H9 (cell line): Measurements from ENCODE around the gene IRX2. TPM values are rescaled to one million over a fixed set of nuclear protein-coding genes. Genes with fewer than 3 reads are reported as not detected.

Experiments used
- DNase-seq: peaks from one replicate; pipeline ENCODE4 v3.0.0-alpha.2; 2017
- H2AFZ ChIP-seq: one replicate; pipeline ENCODE4 v1.6.1; 2013; ENCODE audit warnings: mild to moderate bottlenecking, low read length, control low read depth, moderate library complexity
- H2AK5ac ChIP-seq: 2 replicates; pipeline ENCODE4 v1.6.1; 2013; ENCODE audit warnings: low read length, control low read depth, mixed read lengths; ENCODE audit not compliant: insufficient read length
- H2BK120ac ChIP-seq: one replicate; pipeline ENCODE4 v1.6.1; 2013; ENCODE audit warnings: low read depth, mild to moderate bottlenecking, low read length, control low read depth, inconsistent platforms; ENCODE audit not compliant: poor library complexity, severe bottlenecking
- H2BK12ac ChIP-seq: 2 replicates; pipeline ENCODE4 v1.6.1; 2013; ENCODE audit warnings: low read length, control low read depth, mixed read lengths, low read depth; ENCODE audit not compliant: insufficient read length
- H2BK15ac ChIP-seq: 2 replicates; pipeline ENCODE4 v1.6.1; 2013; ENCODE audit warnings: low read depth, low read length, control low read depth
- H2BK20ac ChIP-seq: one replicate; pipeline ENCODE4 v1.6.1; 2013; ENCODE audit warnings: low read depth, mild to moderate bottlenecking, low read length, control low read depth, inconsistent platforms; ENCODE audit not compliant: poor library complexity, severe bottlenecking
- H2BK5ac ChIP-seq: 2 replicates; pipeline ENCODE4 v1.6.1; 2013; ENCODE audit warnings: low read length, control low read depth, mixed read lengths; ENCODE audit not compliant: insufficient read length
- H3K14ac ChIP-seq: 2 replicates; pipeline ENCODE4 v1.6.1; 2013; ENCODE audit warnings: low read length, control low read depth; ENCODE audit not compliant: insufficient read depth
- H3K18ac ChIP-seq: 2 replicates; pipeline ENCODE4 v1.6.1; 2013; ENCODE audit warnings: low read depth, mild to moderate bottlenecking, mixed read lengths, low read length, control low read depth; ENCODE audit not compliant: insufficient read length
- H3K23ac ChIP-seq: 2 replicates; pipeline ENCODE4 v1.6.1; 2013; ENCODE audit warnings: low read length, control low read depth, mixed read lengths, low read depth; ENCODE audit not compliant: insufficient read length
- H3K23me2 ChIP-seq: 2 replicates; pipeline ENCODE4 v1.6.1; 2013; ENCODE audit warnings: low read depth, mild to moderate bottlenecking, mixed read lengths, low read length, control low read depth; ENCODE audit not compliant: insufficient read length, poor library complexity, severe bottlenecking
- H3K27ac ChIP-seq: 2 replicates; pipeline ENCODE4 v1.5.1; 2013; ENCODE audit warnings: low read length, control low read depth, mixed read lengths, low read depth; ENCODE audit not compliant: insufficient read length
- H3K27me3 ChIP-seq: 2 replicates; pipeline ENCODE4 v1.6.1; 2013; ENCODE audit warnings: low read length, control low read depth, inconsistent platforms; ENCODE audit not compliant: insufficient read depth
- H3K4ac ChIP-seq: 2 replicates; pipeline ENCODE4 v1.6.1; 2013; ENCODE audit warnings: low read depth, mild to moderate bottlenecking, control low read depth, inconsistent platforms, low read length, moderate library complexity
- H3K4me1 ChIP-seq: 2 replicates; pipeline ENCODE4 v1.6.1; 2013; ENCODE audit warnings: low read length, control low read depth, inconsistent platforms; ENCODE audit not compliant: insufficient read depth
- H3K4me2 ChIP-seq: 2 replicates; pipeline ENCODE4 v1.6.1; 2013; ENCODE audit warnings: low read length, control low read depth, mixed read lengths; ENCODE audit not compliant: insufficient read length, insufficient read depth
- H3K56ac ChIP-seq: 2 replicates; pipeline ENCODE4 v1.6.1; 2013; ENCODE audit warnings: low read depth, mild to moderate bottlenecking, mixed read lengths, low read length, control low read depth; ENCODE audit not compliant: insufficient read length
- H3K79me1 ChIP-seq: 2 replicates; pipeline ENCODE4 v1.6.1; 2013; ENCODE audit warnings: low read depth, mild to moderate bottlenecking, moderate library complexity, low read length, control low read depth, inconsistent platforms; ENCODE audit not compliant: insufficient read depth, poor library complexity, severe bottlenecking
- H3K79me2 ChIP-seq: 2 replicates; pipeline ENCODE4 v1.6.1; 2013; ENCODE audit warnings: low read length, control low read depth, inconsistent platforms; ENCODE audit not compliant: insufficient read depth
- H3K9ac ChIP-seq: 2 replicates; pipeline ENCODE4 v1.6.1; 2013; ENCODE audit warnings: low read length, control low read depth, mixed read lengths; ENCODE audit not compliant: insufficient read length; ENCODE audit errors: extremely low read depth
- H3K9me3 ChIP-seq: one replicate; pipeline ENCODE4 v1.6.1; 2013; ENCODE audit warnings: low read depth, low read length, inconsistent platforms; ENCODE audit not compliant: control insufficient read depth
- H3T11ph ChIP-seq: one replicate; pipeline ENCODE4 v1.6.1; 2013; ENCODE audit warnings: mild to moderate bottlenecking, low read length, control low read depth, inconsistent platforms
- H4K20me1 ChIP-seq: one replicate; pipeline ENCODE4 v1.6.1; 2013; ENCODE audit not compliant: control insufficient read depth, insufficient read length, insufficient read depth
- H4K5ac ChIP-seq: 2 replicates; pipeline ENCODE4 v1.6.1; 2013; ENCODE audit warnings: low read depth, mild to moderate bottlenecking, mixed read lengths, low read length, control low read depth; ENCODE audit not compliant: insufficient read length
- H4K8ac ChIP-seq: replicated peaks from 2 replicates; pipeline ENCODE4 v1.6.1; 2013; ENCODE audit warnings: low read length, control low read depth, mixed read lengths, low read depth; ENCODE audit not compliant: insufficient read length
- H4K91ac ChIP-seq: 2 replicates; pipeline ENCODE4 v1.6.1; 2013; ENCODE audit warnings: low read depth, mild to moderate bottlenecking, moderate library complexity, mixed read lengths, low read length, control low read depth; ENCODE audit not compliant: insufficient read length
- H3K27ac Mint-ChIP-seq, 3 experiments: 2 replicates in 2 of 3; 3 replicates in 1 of 3; pipeline ENCODE4 v1.8.0; 2020 to 2021; ENCODE audit warnings: mixed read lengths in 3 of 3, mild to moderate bottlenecking in 1 of 3, moderate library complexity in 1 of 3
- H3K27me3 Mint-ChIP-seq: 2 replicates; pipeline ENCODE4 v1.8.0; 2021; ENCODE audit warnings: low read depth, mild to moderate bottlenecking, moderate library complexity, mixed read lengths
- H3K36me3 Mint-ChIP-seq, 3 experiments: 2 replicates in 2 of 3; 3 replicates in 1 of 3; pipeline ENCODE4 v1.8.0; 2020 to 2021; ENCODE audit warnings: low read depth in 3 of 3, mixed read lengths in 3 of 3; ENCODE audit not compliant: insufficient read depth in 1 of 3
- H3K4me1 Mint-ChIP-seq, 2 experiments: 2 replicates each; pipeline ENCODE4 v1.8.0; 2020; ENCODE audit warnings: mixed read lengths in 2 of 2
- H3K4me3 Mint-ChIP-seq, 2 experiments: 2 replicates in 1 of 2; 3 replicates in 1 of 2; pipeline ENCODE4 v1.8.0; 2020 to 2021; ENCODE audit warnings: mild to moderate bottlenecking in 2 of 2, mixed read lengths in 2 of 2, moderate library complexity in 1 of 2
- H3K9me3 Mint-ChIP-seq, 2 experiments: 2 replicates in 1 of 2; 3 replicates in 1 of 2; pipeline ENCODE4 v1.8.0; 2020; ENCODE audit warnings: mild to moderate bottlenecking in 2 of 2, mixed read lengths in 2 of 2, moderate library complexity in 1 of 2
- CTCF ChIP-seq: fragments of 200-600 bp; sonication (generic); conservative IDR thresholded peaks from 3 replicates; pipeline ENCODE4 v1.8.0; 2021; ENCODE audit warnings: antibody characterized with exemption, mild to moderate bottlenecking
- WGBS: extraction: QIAGEN DNeasy Blood & Tissue Kit; methylation state at CpG from one replicate; pipeline ENCODE4 v1.1.7; 2013; ENCODE audit warnings: missing lambda C conversion rate, low lambda C conversion rate, mixed read lengths; ENCODE audit not compliant: insufficient read length; ENCODE audit errors: extremely low coverage; 5-methylcytosine and 5-hydroxymethylcytosine counted together
- total RNA-seq: library from RNA; stranded (reverse); gene quantifications from 2 replicates; pipeline ENCODE4 v1.2.1, GENCODE V29; 2021

Gene IRX2
- total RNA-seq, 1 experiment from 2014 or later, result 91.6 TPM

- Histone ChIP-seq H3K56ac (no peak overlapping the region), H2BK120ac (no peak overlapping the region), H3K27me3 (peaks cover 62% of the 10 kb centered on the region), H2BK20ac (no peak overlapping the region), H3K23me2 (peaks cover 24% of the 10 kb centered on the region), H2AK5ac (no peak overlapping the region), H4K5ac (no peak overlapping the region), H3K9ac (no peak overlapping the region), H3K14ac (no peak overlapping the region), H3K79me1 (no peaks in the 10 kb centered on the region), H2BK12ac (no peak overlapping the region), H2BK5ac (no peak overlapping the region), H3K4ac (no peak overlapping the region), H3K4me1 (no peaks in the 10 kb centered on the region; the same call in 1 of the 2 replicates), H3K4me2 (peak overlapping the region; percentile 35), H3T11ph (no peak overlapping the region), H3K27ac (no peak overlapping the region), H4K91ac (no peak overlapping the region), H4K8ac (no peak overlapping the region), H3K9me3 (no peaks in the 10 kb centered on the region), H3K18ac (no peak overlapping the region), H4K20me1 (no peaks in the 10 kb centered on the region), H2AFZ (no peak overlapping the region), H3K23ac (no peak overlapping the region), H2BK15ac (no peak overlapping the region), H3K79me2 (no peaks in the 10 kb centered on the region)
- Mint-ChIP-seq H3K4me3 (peak overlapping the region; percentile 15 to 68; a peak in 4 of 5 replicates), H3K36me3 (peaks cover 0 to 35% (median 29%) of the 10 kb centered on the region in 3 experiments; a peak in 5 of 7 replicates), H3K27ac (no peak overlapping the region), H3K9me3 (no peaks in the 10 kb centered on the region), H3K27me3 (peaks cover 97% of the 10 kb centered on the region), H3K4me1 (peaks cover 44 to 59% of the 10 kb centered on the region in 2 experiments)
- DNase-seq, result no peak
- no peak for TF ChIP-seq CTCF
- no CpG with 5 or more reads among the region's 25 CpGs for WGBS
Measured at GRCh38 chr5:2740876-2741555, 10.5 kb downstream of the IRX2 start.
